H1 (cell line): ENCODE data around the gene CACNA1C. TPM values are rescaled to one million over a fixed set of nuclear protein-coding genes. Genes with fewer than 3 reads are reported as not detected.

Experiments used
- BACH1 ChIP-seq: IDR thresholded peaks from 2 replicates; pipeline ENCODE4 v1.6.1; 2012; ENCODE audit warnings: low read length, improper control_type of control experiment
- BCL11A ChIP-seq, 2 experiments: IDR thresholded peaks; one replicate each; pipeline ENCODE4 v1.6.1; 2011; ENCODE audit warnings: low read depth in 2 of 2, low read length in 2 of 2, mild to moderate bottlenecking in 2 of 2
- CHD7 ChIP-seq: fragments of 300-600 bp; sonication (generic); IDR thresholded peaks from 2 replicates; pipeline ENCODE4 v1.7.1; 2012; ENCODE audit warnings: low read length, moderate library complexity, mild to moderate bottlenecking, inconsistent platforms; ENCODE audit not compliant: insufficient replicate concordance
- CTCF ChIP-seq, 3 experiments: IDR thresholded peaks; 1 replicate in 2 of 3; 2 replicates in 1 of 3; pipeline versions ENCODE4 v1.5.1 to v1.6.1; 2011; ENCODE audit warnings: low read length in 3 of 3, mild to moderate bottlenecking in 3 of 3, inconsistent platforms in 2 of 3, low read depth in 1 of 3, moderate library complexity in 1 of 3; ENCODE audit not compliant: insufficient read depth in 1 of 3; ENCODE audit errors: control extremely low read depth in 1 of 3
- EP300 ChIP-seq, 2 experiments: IDR thresholded peaks; 1 replicate in 1 of 2; 2 replicates in 1 of 2; pipeline ENCODE4 v1.6.1; 2011 to 2012; ENCODE audit warnings: low read depth in 2 of 2, low read length in 2 of 2, mild to moderate bottlenecking in 2 of 2, borderline replicate concordance in 1 of 2, inconsistent platforms in 1 of 2, moderate library complexity in 1 of 2
- POU5F1 ChIP-seq: IDR thresholded peaks from 2 replicates; pipeline ENCODE4 v1.6.1; 2011; ENCODE audit warnings: low read depth, mild to moderate bottlenecking, low read length, moderate library complexity
- SIX5 ChIP-seq: IDR thresholded peaks from 2 replicates; pipeline ENCODE4 v1.6.1; 2011; ENCODE audit warnings: mild to moderate bottlenecking, low read depth, low read length
- SRF ChIP-seq: IDR thresholded peaks from 2 replicates; pipeline ENCODE4 v1.6.1; 2011; ENCODE audit warnings: mild to moderate bottlenecking, low read depth, low read length, moderate library complexity
- polyA plus RNA-seq, 7 experiments: library from polyadenylated mRNA; depleted of rRNA in 3 of 7; stranded (reverse) in 5 of 7; unstranded in 2 of 7; fragments of >200 nt in 5 of 7; fragments of 200-250 nt in 2 of 7; gene quantifications; 1 replicate in 5 of 7; 2 replicates in 1 of 7; 4 replicates in 1 of 7; pipeline versions ENCODE4 v1.2.1 to v1.2.3, GENCODE V29; 2011 to 2013; ENCODE audit warnings: missing spikeins in 2 of 7, mixed read lengths in 2 of 7
- total RNA-seq: library from RNA; stranded (reverse); fragmentation: NEBNext Ultra II Directional; extraction: Animal tissue kit (Norgen Biotek cat#: 25700); gene quantifications from 2 replicates; pipeline ENCODE4 v1.2.1, GENCODE V29; 2021

Gene CACNA1C
- total and polyA plus RNA-seq, 2 of the 8 experiments (the other 6 are each of a cell fraction or from before 2014, with no cell fraction given) = 1.3 TPM

GRCh38 chr12:2372178-2372577, 319.4 kb downstream of the CACNA1C start (continued):
- no peak for TF ChIP-seq CHD7
- TF ChIP-seq SIX5 = no peak
- no peak for TF ChIP-seq BCL11A (IDR thresholded peaks at IDR 0.05; ENCODE audit: low read depth in 2 of 2, low read length in 2 of 2)
- no peak for TF ChIP-seq BACH1
- TF ChIP-seq POU5F1 = no peak
- no peak for TF ChIP-seq EP300 (IDR thresholded peaks at IDR 0.05; ENCODE audit: borderline replicate concordance in 1 of 2, low read depth in 2 of 2, low read length in 2 of 2)
- TF ChIP-seq SRF = no peak
- TF ChIP-seq CTCF (IDR thresholded peaks at IDR 0.05; ENCODE audit: control extremely low read depth in 1 of 3, insufficient read depth in 1 of 3, low read depth in 1 of 3, low read length in 3 of 3) = no peak
